Measurements from ENCODE around the gene DYNC1I2. TPM values are rescaled to one million over a fixed set of nuclear protein-coding genes. Genes with fewer than 3 reads are reported as not detected.

The DYNC1I2 gene
- total RNA-seq, 2 experiments from 2014 or later = 42.3 to 58.5 TPM

GRCh38 chr2:171718720-171719119 lies 31.5 kb downstream of the DYNC1I2 start:
- H3K27ac ChIP-seq (ENCODE audit: low read depth, low read length, poor library complexity, severe bottlenecking) = no peak overlapping the region
- no peak for TF ChIP-seq CTCF (conservative IDR thresholded peaks at IDR 0.05; ENCODE audit: low read length)
- TF ChIP-seq EZH2phosphoT487 (IDR thresholded peaks at IDR 0.05; ENCODE audit: borderline replicate concordance, low read depth, low read length) = no peak
- H4K20me1 ChIP-seq (ENCODE audit: insufficient read depth, low read length) = no peaks in the 10 kb centered on the region
- no peak overlapping the region for H3K4me2 ChIP-seq (ENCODE audit: low read length)
- H3K36me3 ChIP-seq (ENCODE audit: insufficient read depth, low read length) = peaks cover 44% of the 10 kb centered on the region
- CTCF ChIA-PET (ENCODE audit: unreplicated experiment) = no interaction called here
- POLR2A ChIA-PET = interaction anchor here (0.6 to 0.7 kb wide), 2 partner anchors 23 to 399 kb away, joined by 3 read pairs; no protein-coding TSS in a partner anchor
- no peak for DNase-seq (ENCODE audit: low spot score)
- H2AFZ ChIP-seq (ENCODE audit: low read length) = no peak overlapping the region
- H3K9me3 ChIP-seq (ENCODE audit: low read length) = no peaks in the 10 kb centered on the region
- intact Hi-C loops (cut with micrococcal nuclease; ENCODE audit: unreplicated experiment) = no loop called here
- H3K4me1 ChIP-seq (ENCODE audit: insufficient read depth, low read length, poor library complexity, severe bottlenecking) = no peaks in the 10 kb centered on the region
- BruUV-seq (replicated peaks) = no TSS peak
- H3K9me2 ChIP-seq (ENCODE audit: insufficient read depth, low read length) = no peaks in the 10 kb centered on the region
- no peak overlapping the region for H3K4me3 ChIP-seq (ENCODE audit: low read depth, low read length, poor library complexity, severe bottlenecking)
- H3K79me2 ChIP-seq (ENCODE audit: insufficient read depth, low read depth, low read length) = no peaks in the 10 kb centered on the region

DNA sequence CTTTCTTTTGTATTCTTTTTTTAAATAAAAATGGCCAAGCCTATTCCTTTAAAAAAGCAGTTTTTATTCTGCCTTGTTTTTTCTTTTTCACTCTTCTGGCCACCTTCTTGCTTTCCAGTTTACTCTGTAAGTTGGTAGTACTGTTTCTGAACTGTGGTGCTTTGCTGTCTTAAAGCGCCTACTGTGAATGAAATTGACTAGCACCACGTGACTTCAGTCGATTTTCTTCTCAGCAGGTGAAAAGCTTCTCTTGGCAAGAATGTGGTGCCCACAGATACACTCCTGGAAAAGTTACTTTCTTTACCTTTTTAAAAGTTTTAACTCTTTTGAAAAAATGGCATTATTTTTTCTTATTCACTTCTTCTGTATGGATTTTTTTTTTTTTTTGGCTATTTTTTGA lies 32.4 kb downstream of the DYNC1I2 start:
- no peak for DNase-seq (ENCODE audit: low spot score)
- POLR2A ChIA-PET = interaction anchor here (0.7 kb wide), 2 partner anchors 233 to 398 kb away, joined by 3 read pairs; no protein-coding TSS in a partner anchor
- TF ChIP-seq CTCF (conservative IDR thresholded peaks at IDR 0.05; ENCODE audit: low read length) (no peak), EZH2phosphoT487 (IDR thresholded peaks at IDR 0.05; ENCODE audit: borderline replicate concordance, low read depth, low read length) (no peak)
- H3K27ac ChIP-seq (ENCODE audit: low read depth, low read length, poor library complexity, severe bottlenecking) = no peak overlapping the region
- H3K9me2 ChIP-seq (ENCODE audit: insufficient read depth, low read length) = no peaks in the 10 kb centered on the region
- H4K20me1 ChIP-seq (ENCODE audit: insufficient read depth, low read length) = no peaks in the 10 kb centered on the region
- CTCF ChIA-PET (ENCODE audit: unreplicated experiment) = interaction anchor here (0.5 kb wide), 1 partner anchor 150 kb away, joined by 3 read pairs; no protein-coding TSS in a partner anchor
- H3K4me1 ChIP-seq (ENCODE audit: insufficient read depth, low read length, poor library complexity, severe bottlenecking) = no peaks in the 10 kb centered on the region
- H3K79me2 ChIP-seq (ENCODE audit: insufficient read depth, low read depth, low read length) = no peaks in the 10 kb centered on the region
- no peak overlapping the region for H3K4me2 ChIP-seq (ENCODE audit: low read length)
- H3K36me3 ChIP-seq (ENCODE audit: insufficient read depth, low read length) = peaks cover 44% of the 10 kb centered on the region
- H3K4me3 ChIP-seq (ENCODE audit: low read depth, low read length, poor library complexity, severe bottlenecking) = no peak overlapping the region
- BruUV-seq (replicated peaks) = no TSS peak
- H3K9me3 ChIP-seq (ENCODE audit: low read length) = no peaks in the 10 kb centered on the region
- intact Hi-C loops (cut with micrococcal nuclease; ENCODE audit: unreplicated experiment) = no loop called here
- no peak overlapping the region for H2AFZ ChIP-seq (ENCODE audit: low read length)

Measured in OCI-LY7 (cell line).